ENCODE measurements around the gene MAGEA9B.
"Not testable (repeated sequence)": the region's sequence is repeated elsewhere in the genome, so short reads cannot be mapped to it uniquely, and the experiment has no call there.

Gene MAGEA9B

GRCh38 chrX:149534926-149535602 lies 52.2 kb downstream of the MAGEA9B start:
- not testable (repeated sequence) for DNase-seq (ENCODE audit: low read depth in 3 of 3)

DNA sequence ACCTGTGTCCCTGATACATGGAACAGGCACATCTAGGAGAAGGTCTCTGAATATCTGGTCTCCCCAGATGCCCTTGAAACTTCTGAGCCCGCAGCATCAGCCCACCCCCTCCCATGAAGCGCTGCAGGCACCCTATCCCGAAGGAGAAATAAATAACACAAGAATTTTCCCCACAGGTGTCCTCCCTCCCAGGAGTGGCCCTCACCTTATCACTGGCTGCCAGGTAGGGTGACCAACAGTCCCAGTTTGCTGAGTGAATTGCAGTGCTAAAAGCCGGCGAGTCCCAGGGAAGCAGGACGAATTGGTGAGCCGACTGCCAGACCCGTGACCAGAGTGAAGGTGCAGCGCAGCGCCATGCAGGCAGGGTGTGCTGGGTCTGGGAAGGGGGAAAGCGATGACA lies 53.3 kb downstream of the MAGEA9B start:
- not testable (repeated sequence) for DNase-seq (ENCODE audit: low read depth in 3 of 3)

- not testable (repeated sequence) for DNase-seq (ENCODE audit: low read depth in 3 of 3)
These were observed 54.4 kb downstream of the MAGEA9B start for GRCh38 chrX:149532868-149533267.

Data from stimulated activated CD4-positive, alpha-beta T cell treated with anti-CD3 and anti-CD28 coated beads, TNF-alpha, amount 100 ng/mL, for 48 hours (primary cell).